Ishikawa (cell line): ENCODE results near the gene KBTBD12.

ENCODE experiments used
- CEBPB ChIP-seq: IDR thresholded peaks from 2 replicates; pipeline ENCODE4 v1.6.1; 2012
- CREB1 ChIP-seq: IDR thresholded peaks from 2 replicates; pipeline ENCODE4 v1.6.1; 2012; ENCODE audit warnings: low read depth
- EGR1 ChIP-seq: IDR thresholded peaks from 2 replicates; pipeline ENCODE4 v1.6.1; 2012
- EP300 ChIP-seq: IDR thresholded peaks from 2 replicates; pipeline ENCODE4 v1.6.1; 2012; ENCODE audit warnings: borderline replicate concordance
- FOXM1 ChIP-seq: IDR thresholded peaks from 2 replicates; pipeline ENCODE4 v1.6.1; 2012; ENCODE audit warnings: low read depth, borderline replicate concordance
- NFIC ChIP-seq: IDR thresholded peaks from 2 replicates; pipeline ENCODE4 v1.6.1; 2012
- RAD21 ChIP-seq: IDR thresholded peaks from 2 replicates; pipeline ENCODE4 v1.6.1; 2012; ENCODE audit warnings: low read depth
- TAF1 ChIP-seq: IDR thresholded peaks from 2 replicates; pipeline ENCODE4 v1.6.1; 2012; ENCODE audit warnings: low read depth, mild to moderate bottlenecking
- TCF12 ChIP-seq: IDR thresholded peaks from 2 replicates; pipeline ENCODE4 v1.6.1; 2012; ENCODE audit warnings: low read depth
- TEAD4 ChIP-seq: IDR thresholded peaks from 2 replicates; pipeline ENCODE4 v1.6.1; 2012
- YY1 ChIP-seq: IDR thresholded peaks from 2 replicates; pipeline ENCODE4 v1.6.1; 2012; ENCODE audit warnings: low read depth
- ZBTB7A ChIP-seq: IDR thresholded peaks from 2 replicates; pipeline ENCODE4 v1.6.1; 2012; ENCODE audit warnings: low read depth
- TF ChIP-seq, protein P1 (sequence below): IDR thresholded peaks from 2 replicates; pipeline ENCODE4 v1.6.1; 2012
- TF ChIP-seq, protein P2 (sequence below): IDR thresholded peaks from 2 replicates; pipeline ENCODE4 v1.6.1; 2012; ENCODE audit warnings: low read depth, mild to moderate bottlenecking
- TF ChIP-seq, protein P3 (sequence below): IDR thresholded peaks from 2 replicates; pipeline ENCODE4 v1.6.1; 2012

Gene KBTBD12

DNA sequence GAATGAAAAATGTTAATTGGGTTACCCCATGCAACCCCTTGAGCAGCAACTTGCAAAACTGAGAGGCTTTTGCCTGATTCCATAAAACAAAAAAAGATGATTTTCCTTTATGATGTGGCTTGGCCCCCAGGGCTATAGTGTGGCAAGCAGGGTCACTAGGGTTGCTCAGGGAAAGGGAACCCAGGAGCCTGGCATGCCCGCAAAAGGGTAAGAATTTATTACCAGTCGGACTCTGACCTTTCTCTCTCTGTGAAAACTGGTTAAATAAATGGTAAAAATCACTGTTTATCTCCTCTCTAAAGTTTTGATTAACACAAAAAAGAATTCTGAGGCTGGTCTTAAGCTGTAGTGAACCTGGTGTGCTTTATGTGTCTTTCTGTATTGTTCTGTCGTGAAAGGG is 99.5 kb downstream of the KBTBD12 start:
- no peak for TF ChIP-seq CEBPB
- TF ChIP-seq ZBTB7A, result no peak
- no peak for TF ChIP-seq YY1
- TF ChIP-seq TAF1, result no peak
- TF ChIP-seq, protein P1, sequence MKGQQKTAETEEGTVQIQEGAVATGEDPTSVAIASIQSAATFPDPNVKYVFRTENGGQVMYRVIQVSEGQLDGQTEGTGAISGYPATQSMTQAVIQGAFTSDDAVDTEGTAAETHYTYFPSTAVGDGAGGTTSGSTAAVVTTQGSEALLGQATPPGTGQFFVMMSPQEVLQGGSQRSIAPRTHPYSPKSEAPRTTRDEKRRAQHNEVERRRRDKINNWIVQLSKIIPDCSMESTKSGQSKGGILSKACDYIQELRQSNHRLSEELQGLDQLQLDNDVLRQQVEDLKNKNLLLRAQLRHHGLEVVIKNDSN, result no peak
- TF ChIP-seq CREB1, result no peak
- TF ChIP-seq NFIC, result no peak
- TF ChIP-seq TCF12, result no peak
- TF ChIP-seq, protein P2, sequence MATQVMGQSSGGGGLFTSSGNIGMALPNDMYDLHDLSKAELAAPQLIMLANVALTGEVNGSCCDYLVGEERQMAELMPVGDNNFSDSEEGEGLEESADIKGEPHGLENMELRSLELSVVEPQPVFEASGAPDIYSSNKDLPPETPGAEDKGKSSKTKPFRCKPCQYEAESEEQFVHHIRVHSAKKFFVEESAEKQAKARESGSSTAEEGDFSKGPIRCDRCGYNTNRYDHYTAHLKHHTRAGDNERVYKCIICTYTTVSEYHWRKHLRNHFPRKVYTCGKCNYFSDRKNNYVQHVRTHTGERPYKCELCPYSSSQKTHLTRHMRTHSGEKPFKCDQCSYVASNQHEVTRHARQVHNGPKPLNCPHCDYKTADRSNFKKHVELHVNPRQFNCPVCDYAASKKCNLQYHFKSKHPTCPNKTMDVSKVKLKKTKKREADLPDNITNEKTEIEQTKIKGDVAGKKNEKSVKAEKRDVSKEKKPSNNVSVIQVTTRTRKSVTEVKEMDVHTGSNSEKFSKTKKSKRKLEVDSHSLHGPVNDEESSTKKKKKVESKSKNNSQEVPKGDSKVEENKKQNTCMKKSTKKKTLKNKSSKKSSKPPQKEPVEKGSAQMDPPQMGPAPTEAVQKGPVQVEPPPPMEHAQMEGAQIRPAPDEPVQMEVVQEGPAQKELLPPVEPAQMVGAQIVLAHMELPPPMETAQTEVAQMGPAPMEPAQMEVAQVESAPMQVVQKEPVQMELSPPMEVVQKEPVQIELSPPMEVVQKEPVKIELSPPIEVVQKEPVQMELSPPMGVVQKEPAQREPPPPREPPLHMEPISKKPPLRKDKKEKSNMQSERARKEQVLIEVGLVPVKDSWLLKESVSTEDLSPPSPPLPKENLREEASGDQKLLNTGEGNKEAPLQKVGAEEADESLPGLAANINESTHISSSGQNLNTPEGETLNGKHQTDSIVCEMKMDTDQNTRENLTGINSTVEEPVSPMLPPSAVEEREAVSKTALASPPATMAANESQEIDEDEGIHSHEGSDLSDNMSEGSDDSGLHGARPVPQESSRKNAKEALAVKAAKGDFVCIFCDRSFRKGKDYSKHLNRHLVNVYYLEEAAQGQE, result no peak
- no peak for TF ChIP-seq RAD21
- TF ChIP-seq, protein P3, sequence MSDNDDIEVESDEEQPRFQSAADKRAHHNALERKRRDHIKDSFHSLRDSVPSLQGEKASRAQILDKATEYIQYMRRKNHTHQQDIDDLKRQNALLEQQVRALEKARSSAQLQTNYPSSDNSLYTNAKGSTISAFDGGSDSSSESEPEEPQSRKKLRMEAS, result no peak
- TF ChIP-seq EP300, result no peak
- TF ChIP-seq EGR1, result no peak
- TF ChIP-seq FOXM1, result no peak
- TF ChIP-seq TEAD4, result no peak

DNA sequence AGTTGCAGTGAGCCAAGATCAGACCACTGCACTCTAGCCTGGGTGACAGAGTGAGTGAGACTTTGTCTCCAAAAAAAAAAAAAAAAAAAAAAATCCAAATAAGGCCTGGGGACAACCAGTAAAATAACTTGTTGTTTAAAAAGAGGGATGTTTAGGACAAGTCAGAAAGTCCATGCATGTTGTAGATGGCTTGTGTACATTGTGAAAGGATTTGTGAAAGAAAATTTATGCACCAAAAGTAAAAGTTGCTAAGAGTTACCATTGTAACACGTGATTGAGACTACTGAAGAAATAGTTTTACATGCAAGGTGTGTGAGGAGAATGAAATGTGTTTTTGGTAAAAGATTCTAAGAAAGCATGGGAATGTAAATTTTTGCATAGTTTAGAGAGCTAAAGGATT is 101.5 kb downstream of the KBTBD12 start:
- TF ChIP-seq FOXM1 (no peak), EGR1 (no peak), EP300 (no peak), TCF12 (no peak), CEBPB (no peak), TEAD4 (no peak), YY1 (no peak), TAF1 (no peak)
- TF ChIP-seq, protein P2, result no peak
- TF ChIP-seq, protein P1, result no peak

DNA sequence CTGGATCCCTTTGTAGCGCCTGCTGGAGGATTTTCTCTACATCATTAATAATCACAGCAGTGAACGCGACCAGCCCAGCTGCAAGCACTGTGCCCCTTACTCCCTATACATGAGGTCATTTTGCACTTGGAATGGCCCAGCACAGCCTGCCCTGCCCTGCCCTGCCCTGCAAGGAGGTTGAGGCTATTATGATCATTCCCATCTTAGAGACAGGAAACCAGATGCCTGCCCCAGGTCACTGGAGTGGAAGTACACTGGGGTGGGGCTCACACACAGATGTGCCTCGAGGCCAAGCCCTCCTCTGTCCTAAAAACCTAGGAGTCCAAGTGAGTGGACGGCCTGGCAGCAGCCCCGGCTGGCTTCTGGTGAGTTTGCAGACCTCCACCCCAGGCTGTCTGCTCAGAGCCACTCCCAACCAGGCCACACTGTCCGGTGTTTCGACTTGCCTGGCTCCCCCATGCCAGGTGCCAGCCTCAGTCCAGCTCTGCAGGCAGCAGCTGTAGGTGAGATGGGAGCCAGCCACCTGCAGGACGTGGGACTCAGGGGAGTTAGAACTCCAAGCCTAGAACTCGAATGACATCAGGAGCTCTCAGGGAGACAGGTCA is 106.8 kb downstream of the KBTBD12 start:
- TF ChIP-seq TAF1 (no peak), TCF12 (no peak), FOXM1 (no peak), EP300 (no peak), TEAD4 (no peak)
- TF ChIP-seq, protein P3, result no peak
- TF ChIP-seq, protein P2, result no peak

DNA sequence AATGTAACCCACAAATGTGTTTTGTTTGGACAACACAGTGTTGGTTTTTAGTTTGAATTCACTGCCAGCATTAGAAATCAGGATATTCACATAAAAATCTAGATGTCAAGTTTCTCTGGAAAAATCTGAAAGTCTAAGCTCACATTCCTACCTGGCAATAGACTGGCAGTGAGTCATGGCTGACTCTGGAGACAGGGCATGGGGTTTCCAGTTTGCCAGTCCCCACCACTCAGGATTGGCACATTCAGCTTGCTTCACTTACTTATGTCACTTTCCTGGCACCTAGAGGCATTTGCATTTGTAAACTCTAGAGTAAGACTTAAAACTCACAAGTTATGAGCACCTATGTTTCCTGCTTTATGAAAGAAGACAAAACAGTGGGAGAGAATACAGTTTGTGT is 118.1 kb downstream of the KBTBD12 start:
- TF ChIP-seq RAD21, result no peak
- no peak for TF ChIP-seq CEBPB
- TF ChIP-seq, protein P2, result no peak
- no peak for TF ChIP-seq CREB1
- TF ChIP-seq TCF12, result no peak
- TF ChIP-seq YY1, result no peak
- no peak for TF ChIP-seq FOXM1
- TF ChIP-seq, protein P3, result no peak
- TF ChIP-seq ZBTB7A, result no peak
- TF ChIP-seq NFIC, result no peak
- no peak for TF ChIP-seq TAF1
- TF ChIP-seq EGR1, result no peak
- TF ChIP-seq, protein P1, result no peak
- TF ChIP-seq EP300, result no peak
- no peak for TF ChIP-seq TEAD4
